Non-pigmented ciliary epithelial cell (primary cell): Measurements from ENCODE around the gene PTPRCAP.

ENCODE experiments used
- DNase-seq: peaks from one replicate; pipeline ENCODE4 v3.0.0-alpha.2; 2010; ENCODE audit warnings: low read depth

PTPRCAP gene

DNA sequence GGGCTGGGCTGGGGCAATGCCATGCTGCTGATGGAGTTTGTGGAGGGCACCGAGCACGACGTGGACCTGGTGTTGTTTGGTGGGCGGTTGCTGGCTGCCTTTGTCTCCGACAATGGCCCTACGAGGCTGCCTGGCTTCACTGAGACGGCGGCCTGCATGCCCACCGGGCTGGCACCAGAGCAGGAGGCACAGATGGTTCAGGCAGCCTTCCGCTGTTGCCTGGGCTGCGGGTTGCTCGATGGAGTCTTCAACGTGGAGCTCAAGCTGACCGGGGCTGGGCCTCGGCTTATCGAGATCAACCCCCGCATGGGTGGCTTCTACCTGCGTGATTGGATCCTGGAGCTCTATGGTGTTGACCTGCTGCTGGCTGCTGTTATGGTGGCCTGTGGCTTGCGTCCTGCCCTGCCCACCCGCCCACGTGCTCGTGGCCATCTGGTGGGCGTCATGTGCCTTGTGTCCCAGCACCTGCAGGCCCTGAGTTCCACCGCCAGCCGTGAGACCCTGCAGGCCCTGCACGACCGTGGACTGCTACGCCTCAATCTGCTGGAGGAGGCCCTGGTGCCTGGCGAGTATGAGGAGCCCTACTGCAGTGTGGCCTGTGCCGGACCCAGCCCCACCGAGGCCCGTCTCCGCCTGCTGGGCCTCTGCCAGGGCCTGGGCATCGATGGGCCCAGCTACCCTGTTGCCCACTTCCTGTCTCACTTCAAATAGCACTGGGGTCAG is 13.4 kb downstream of the PTPRCAP start:
- DNase-seq, result no peak

DNA sequence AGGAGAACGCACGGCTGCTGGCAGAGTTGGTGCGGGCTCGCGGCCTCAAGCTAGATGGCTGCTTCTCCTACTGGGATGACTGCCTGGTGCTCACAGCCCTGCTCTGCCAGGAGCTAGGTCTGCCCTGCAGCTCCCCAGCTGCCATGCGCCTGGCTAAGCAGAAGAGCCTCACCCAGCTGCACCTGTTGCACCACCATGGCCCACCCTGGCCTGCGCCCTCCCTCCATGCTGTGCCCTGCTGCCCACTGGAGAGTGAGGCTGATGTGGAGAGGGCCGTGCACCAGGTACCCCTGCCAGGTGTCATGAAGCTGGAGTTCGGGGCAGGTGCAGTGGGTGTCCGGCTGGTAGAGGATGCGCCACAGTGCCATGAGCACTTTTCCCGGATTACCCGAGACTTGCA is 14.0 kb downstream of the PTPRCAP start:
- DNase-seq, result no peak

DNA sequence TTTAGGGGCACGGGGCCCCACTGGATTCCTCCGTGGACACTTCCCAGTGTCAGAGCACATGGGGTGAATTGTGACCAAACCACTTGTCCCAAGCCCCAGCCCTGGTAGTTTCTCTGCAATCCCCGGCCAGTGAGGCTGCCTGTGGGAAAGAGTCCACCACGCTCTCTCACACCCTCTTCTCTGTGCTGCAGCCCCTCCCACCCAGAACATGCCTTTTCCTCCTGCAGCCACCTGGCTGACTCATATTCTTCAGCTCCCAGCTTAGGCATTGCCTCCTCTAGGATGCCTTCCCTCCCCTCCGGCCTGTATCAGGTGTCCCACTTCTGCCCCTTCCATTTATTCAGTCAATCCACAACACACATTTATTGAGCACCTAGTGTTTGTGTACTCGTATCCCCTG is 14.6 kb downstream of the PTPRCAP start:
- DNase-seq, result no peak

DNA sequence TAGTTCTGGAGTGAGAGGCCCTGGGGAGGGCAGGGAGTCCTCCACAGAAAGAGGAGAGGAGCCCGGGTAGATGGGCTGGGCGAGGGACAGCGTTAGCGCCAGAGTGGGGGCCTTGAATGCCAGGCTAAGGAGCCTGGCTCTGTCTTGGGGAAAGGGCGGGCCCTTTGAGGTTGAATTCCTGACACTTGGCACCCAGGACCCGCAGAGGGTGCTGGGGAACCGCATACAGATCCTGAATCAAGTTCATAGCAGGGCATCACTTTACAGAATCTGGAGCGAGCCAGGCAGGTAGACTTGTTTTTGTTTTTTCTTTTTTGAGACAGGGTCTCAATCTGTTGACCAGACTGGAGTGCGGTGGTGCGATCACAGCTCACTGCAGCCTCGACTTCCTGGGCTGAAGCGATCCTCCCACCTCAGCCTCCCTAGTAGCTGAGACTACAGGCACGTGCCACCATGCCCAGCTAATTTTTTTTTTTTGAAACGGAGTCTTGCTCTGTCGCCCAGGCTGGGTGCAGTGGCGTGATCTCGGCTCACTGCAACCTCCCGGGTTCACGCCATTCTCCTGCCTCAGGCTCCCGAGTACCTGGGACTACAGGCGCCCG is 16.0 kb downstream of the PTPRCAP start:
- no peak for DNase-seq

DNA sequence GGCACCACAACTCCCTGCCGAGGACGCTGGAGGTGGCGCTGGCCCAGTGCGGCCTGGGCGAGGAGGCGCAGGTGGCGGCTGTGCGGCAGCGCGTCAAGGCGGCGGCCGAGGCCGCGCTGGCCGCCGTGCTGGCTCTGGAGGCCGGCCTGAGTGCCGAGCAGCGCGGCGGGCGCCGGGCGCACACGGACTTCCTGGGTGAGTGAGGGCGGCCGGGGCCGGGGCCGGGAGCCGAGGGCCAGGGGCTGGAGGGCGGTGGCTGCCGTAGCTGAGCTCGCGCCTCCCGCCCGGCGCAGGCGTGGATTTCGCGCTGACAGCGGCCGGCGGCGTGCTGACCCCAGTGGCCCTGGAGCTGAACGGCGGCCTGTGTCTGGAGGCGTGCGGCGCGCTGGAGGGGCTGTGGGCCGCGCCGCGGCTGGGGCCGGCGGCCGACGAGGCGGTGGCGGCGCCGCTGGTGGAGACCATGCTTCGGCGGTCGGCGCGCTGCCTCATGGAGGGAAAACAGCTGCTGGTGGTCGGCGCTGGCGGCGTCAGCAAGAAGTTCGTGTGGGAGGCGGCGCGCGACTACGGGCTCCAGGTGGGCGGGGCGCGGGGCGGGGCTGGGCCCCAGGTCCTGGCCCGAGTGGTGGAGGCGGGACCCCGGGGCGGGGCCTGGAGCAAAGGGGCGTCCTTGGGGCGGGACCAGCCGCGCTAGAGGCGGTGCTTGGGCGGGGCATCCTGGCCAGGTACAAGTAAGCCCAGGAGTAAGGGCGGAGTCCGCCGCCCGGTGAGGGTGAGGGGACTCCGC is 16.6 kb downstream of the PTPRCAP start:
- peak; percentile 31 for DNase-seq

DNA sequence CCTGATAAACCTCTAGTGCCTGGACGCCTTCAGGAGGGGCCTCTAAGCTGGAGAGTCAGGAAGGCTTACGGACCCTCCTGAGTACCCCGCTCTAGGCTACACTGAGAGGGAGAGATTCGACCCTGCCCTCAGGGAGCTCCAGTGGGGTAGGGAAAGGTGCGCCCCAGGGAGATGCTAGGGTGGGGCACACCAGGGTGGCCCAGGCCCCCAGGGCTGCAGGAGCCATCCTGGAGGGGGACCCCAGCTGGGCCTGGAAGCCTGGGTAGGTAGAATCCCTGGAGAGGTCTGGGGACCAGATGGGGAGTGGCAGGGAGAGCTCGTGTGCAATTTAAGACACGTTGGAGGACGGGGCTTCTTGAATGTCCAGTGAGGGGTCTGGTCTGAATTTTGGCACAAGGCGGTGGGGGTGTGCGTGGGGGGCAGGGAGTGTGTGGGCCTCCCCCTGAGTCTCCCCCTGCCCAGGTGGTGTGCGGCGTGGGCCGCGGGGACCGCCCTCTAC is 17.3 kb downstream of the PTPRCAP start:
- DNase-seq, result no peak

DNA sequence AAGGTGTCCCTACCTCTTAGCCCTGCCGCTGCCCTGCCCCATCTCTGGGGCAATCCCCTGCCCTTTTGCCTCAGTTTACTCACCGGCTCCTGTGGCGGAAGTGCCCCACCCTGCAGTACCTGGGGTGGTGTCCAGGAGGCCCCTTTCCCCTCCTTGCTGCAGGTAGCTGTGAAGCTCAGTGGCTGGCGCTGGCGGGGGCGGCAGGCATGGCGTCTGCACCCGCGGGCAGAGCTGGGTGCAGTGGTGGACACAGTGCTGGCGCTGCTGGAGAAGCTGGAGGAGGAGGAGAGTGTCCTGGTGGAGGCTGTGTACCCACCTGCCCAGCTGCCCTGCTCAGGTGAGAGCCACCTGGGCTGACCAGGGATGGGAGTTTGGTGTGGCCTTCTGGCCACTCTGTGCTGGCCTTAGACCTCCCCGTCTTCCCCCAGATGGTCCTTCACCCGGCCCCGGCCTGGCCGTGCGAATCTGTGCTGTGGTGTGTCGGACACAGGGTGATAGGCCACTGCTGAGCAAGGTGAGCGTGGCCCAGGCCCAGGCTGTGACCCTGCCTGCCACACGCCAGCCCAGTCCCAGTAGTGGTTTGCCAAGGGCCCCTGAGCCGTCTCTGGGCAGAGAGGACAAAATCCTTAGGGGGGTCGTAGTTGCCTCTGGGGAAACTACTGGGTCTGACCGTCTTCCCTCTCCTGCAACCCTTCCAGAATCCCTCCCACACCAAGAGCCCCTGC is 18.0 kb downstream of the PTPRCAP start:
- no peak for DNase-seq

DNA sequence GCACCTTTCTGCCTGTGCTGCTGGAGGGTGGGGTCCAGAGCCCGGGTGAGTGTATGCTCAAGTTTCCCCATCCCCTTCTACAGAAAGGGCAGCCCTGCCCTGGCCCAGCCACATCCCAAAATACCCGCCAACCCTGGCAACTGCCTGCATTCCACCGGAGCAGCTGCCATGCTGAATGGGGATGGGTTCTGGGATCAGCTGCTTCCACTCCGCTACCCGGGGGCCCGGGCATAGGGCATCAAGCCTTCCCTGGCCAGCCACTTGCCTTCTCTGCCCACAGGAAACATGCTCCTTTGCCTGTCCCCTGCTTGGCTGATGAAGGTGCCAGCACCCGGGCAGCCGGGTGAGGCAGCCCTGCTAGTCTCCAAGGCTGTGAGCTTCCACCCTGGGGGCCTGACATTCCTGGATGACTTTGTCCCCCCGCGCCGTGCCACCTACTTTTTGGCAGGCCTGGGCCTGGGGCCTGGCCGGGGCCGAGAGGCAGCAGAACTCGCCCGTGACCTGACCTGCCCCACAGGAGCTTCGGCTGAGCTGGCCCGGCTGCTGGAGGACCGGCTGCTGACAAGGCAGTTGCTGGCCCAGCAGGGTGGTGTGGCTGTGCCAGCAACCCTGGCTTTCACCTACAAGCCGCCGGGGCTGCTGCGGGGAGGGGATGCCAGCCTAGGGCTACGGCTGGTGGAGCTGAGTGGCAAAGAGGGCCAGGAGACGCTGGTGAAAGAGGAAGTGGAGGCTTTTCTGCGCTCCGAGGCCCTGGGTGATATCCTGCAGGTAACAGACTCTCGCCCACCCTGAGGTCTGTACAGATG is 18.8 kb downstream of the PTPRCAP start:
- DNase-seq, result no peak

DNA sequence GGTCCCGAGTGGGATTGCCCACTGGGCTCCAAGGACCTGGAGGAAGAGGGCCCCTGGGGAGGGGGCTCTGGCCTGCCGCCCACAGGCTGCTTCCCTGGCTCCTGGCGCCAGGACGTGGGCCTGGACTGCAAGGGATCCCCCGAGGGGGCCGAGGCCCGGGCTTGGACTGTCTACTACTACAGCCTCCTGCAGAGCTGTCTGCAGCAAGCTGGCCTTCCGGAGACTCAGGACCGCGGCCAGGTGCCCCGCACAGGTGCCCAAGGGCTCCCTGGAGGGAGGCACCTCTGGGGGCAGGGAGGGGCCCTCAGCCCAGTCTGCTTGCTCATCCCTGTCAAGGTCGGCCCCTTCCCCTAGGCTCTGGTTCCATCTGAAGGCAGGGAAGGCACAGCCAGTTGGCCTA is 20.1 kb downstream of the PTPRCAP start:
- no peak for DNase-seq

DNA sequence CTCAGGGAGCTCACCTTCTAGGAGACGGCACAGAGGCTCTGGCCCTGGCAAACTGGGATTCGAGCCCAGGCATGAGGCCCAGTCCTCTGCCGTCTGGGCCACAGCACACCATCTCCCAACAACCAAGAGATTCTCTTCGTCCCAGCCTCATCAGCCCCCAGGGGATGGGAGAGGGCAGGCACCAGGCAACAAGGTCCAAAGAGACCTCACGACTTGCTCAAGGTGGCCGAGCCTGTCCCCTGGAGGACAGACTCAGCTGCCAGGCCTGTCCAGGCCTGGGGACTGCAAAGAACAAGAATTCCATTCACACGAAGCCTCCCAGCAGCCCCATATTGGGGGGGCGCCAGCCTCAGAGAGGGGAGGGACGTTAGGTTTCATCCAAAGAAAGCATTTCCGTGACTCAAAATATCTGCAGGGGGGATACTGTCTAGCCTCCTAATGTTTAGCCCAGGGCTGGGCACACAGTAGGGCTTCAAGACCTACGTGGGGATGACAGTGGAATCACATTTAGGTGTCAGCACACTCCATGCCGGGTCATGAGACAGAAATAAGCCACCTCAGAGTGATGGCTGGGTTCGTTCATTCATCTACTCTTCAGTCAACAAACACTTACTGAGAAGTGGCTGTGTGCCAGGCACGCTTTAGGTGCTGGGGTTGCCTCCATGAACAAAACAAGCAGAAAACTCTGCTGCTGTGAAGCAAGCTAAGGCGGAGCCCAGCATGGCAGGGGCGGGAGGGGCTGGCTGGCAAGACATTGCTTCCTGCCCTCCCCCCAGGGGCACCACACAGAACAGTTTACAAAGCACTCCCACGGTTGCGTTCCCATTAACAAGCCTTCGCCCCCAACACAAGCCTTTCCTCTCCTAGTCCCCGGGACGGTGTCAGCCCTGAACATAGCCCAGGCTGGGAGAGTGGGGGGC is 20.8 kb downstream of the PTPRCAP start:
- DNase-seq, result no peak

DNA sequence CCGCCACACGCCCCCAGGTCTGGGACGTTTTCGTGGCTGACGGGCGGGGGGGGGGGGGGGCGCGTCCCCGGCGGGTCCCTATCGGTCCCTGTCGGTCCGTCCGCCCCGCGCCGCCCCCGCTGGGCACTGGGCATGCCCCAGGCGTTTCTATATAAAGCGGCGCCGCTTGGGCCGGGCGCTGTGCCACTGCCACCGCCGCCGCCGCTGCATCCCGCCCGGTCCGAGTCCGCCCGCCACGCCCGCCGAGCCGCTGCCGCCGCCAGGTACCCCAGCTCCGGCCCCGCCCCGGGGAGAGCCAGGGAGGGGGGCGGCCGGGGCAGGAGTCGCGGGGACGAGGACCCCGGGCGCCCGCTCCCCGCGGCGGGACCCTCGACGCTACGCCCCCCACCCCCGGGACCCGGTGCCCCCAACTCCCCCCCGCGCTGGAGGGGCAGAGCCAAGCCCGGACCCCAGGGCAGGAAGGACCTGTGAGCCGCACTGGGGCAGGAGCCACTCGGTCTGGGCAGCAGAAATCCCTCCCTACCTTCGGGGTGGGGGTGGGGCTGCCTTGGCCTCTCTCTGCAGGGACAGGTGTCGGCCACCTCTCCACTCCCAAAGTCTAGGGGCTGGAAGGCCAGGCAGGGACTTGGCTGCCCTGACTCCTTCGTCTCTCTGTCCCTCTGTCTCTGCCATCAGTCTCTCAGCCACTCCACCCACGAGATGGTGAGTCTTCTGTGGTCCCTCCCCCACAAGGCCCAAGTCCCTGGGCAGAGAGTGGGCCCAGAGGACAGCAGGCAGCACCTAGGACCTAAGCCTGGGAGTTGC is 21.8 kb downstream of the PTPRCAP start, which contains the start of gene CARNS1:
CARNS1 (plus strand) TSS at position 178 of the 804 bp plus-strand sequence; CDS start at position 700, 522 bp downstream.
- no peak for DNase-seq

DNA sequence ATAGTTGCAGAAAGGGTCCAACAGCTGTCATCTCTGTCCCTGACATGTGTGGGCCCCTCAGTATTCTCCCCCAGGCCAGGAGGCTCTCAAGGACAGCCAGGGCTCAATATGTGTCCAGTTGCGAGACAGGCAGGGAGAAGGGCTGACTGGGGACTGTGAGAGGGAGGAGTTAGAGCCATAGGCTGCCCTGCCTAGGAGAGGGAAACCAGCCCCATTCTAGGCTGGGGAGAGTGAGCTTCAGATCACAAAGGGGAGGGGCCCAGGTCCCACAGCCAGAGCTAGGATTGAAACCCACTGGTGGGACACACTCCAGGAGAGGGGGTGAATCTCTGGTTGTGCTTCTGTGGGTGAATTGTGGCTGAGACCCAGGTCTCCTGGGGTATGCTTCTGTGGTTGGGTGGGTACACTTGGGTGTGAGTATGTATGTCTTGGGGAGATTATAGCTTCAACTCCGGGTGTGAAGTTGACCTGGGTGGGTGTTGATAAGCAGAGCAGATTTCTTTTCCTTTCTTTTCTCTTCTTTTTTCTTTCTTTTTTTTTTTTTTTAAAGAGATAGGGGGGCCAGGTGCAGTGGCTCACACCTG is 24.1 kb downstream of the PTPRCAP start:
- no peak for DNase-seq

DNA sequence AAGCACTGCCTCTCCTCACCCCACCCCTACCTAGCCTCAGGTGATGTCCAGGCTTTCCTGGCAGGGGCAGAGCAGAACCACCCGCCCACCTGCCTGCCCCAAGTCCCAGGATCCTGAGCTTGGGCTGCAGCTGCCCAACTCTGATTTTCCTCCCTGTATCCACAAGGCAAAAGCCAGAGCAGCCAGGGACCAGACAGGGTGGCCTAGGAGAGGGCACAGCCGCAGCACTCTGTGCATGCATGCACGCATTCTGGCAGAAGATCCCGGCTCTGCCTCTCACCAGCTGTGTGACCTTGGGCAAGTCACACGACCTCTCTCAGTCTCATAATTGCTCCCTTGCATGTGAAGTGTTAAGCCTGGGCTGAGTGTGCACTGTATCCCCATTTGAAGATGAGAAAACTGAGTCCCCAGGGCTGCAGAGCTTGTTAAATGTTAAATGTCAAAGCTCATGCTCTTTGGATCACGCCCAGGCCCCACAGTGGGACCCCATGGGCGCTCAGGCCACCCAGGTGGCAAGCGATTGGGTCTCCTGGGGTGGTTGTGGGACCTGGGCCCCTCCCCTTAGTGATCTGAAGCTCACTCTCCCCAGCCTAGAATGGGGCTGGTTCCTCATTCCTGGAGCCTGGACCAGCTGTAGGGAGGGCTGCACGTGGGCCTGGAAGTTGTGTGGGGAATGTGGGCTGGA is 24.8 kb downstream of the PTPRCAP start:
- DNase-seq, result no peak

DNA sequence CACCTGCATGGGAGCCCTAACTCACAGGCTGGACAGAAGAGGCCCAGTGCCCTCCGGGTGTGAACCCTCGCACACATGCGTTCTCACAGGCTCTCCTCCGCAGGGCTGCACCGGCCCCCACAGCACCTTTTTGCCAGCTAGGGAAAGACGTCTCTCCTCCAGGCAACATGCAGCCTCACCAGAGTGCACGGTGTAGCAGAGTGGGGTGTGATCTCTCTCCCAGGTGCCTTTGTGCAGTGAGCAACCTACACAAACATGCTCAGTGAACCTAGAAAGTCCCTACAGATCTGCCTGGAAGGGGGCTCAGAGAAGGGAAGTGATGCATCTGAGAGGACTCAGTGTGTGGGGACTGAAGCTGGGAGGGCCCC is 25.7 kb downstream of the PTPRCAP start:
- no peak for DNase-seq

DNA sequence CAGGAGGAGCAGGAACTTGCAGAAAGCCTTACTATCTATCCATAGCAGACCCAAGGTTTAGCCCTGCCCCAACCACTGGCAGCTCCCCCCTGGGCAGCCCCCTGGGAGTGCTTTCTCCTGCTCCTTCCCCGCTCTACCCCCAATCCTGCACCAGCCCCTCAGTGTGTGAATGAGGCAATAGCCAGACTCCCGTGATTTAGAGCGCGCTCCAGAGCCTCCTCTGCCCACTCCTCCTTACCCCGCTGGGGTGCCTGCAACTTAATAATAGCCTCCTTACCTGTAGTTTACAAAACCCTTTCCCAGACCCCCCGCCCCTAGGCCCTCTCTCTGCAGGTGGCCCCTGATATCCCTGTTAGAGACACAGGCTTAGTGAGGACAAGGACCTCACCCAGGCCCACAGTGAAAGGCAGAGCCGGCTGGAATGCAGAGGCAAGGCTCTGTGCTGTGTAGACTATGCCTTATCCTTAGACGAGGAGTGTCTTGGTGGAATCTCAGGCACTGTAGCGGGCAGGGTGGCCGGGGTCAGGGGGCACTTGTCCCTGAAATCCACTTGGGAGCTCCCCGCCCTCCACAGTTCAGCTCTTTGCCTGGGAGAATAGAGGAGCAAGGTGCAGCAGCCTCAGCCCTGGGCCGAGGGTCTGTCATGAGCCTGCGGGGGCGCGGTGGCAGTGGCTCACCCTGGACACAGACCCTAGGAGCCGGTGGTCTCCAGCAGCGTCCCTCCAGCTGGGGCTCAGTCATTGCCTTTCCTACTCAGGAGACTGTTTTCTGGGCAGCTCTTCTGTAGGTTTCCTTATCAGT is 26.3 kb downstream of the PTPRCAP start:
- DNase-seq, result no peak

DNA sequence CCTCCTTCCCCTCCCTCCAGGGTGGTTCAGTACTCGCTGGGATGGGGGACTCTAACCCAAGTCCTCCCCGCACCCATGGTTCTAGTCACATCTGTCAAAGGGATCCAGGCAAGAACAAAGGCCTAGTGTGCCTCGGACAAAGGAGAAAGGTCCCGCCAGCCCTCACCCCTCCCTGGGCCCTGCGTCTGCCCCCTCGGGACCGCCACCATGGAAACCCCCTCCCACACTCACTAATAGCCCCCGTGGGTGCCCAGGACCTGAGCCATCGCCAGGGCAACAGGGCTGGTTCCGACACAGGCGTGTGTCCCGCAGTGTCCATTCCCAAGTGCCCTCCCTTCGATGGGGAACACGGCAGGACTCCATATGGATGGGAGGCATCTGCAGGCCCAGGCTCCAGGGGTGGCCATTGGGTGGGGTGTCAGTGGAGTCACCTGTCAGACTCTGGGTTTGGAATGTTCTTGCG is 27.1 kb downstream of the PTPRCAP start:
- no peak for DNase-seq

DNA sequence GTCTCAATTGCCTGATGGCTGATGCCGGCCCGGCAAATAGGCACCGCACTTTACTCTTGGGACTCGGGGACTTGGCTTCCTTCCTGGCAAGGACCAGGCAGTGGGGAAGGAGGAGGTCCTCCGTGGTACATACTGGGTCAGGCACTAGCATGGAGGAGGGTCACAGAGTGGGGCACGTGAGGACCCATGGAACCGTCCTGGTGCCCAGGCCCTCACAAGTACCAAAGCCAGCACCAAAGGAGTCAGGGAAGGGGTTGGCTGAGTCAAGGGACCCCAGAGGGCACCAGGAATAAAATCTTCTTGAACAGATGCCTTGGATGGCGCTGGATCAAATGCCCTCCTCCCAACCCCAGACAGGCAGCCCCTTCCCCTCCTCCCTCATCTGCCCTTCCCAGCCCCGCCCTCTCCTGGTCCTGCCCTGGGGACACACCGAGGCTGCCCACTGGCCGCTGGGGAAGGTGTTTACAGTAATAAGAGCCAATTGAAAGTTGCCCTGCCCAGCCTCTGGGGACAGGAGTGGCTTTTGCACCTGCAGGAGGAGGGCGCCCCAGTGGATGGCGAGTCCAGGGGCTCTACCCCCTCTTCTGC is 27.6 kb downstream of the PTPRCAP start:
- DNase-seq, result no peak
